IMR-90 (cell line): Measurements from ENCODE around the gene SPNS1. TPM values are rescaled to one million over a fixed set of nuclear protein-coding genes. Genes with fewer than 3 reads are reported as not detected.

Experiments
- ATAC-seq: fragments of 200-7000 bp; cut with Tn5 transposase; 2 replicates; pipeline ENCODE4 v1.9.1; 2020; ENCODE audit warnings: low read depth, mild to moderate bottlenecking, moderate library complexity
- BruUV-seq: library from RNA; stranded (reverse); fragments of 400-500 nt; replicated peaks from 2 replicates; lab custom pipeline; 2021; lab: Mats Ljungman, UMichigan
- CTCF ChIA-PET: fragments of 300-600 bp; formaldehyde crosslinking; extraction: SDS; loops from one replicate; lab custom pipeline; 2021; ENCODE audit warnings: antibody characterized with exemption; lab: Yijun Ruan, JAX
- POLR2A ChIA-PET: fragments of 300-600 bp; sonication (Branson Sonifier 250); formaldehyde crosslinking; loops from one replicate; lab custom pipeline; 2022; ENCODE audit warnings: antibody characterized with exemption; ENCODE audit not compliant: unreplicated experiment; lab: Charles Lee
- DNase-seq: peaks from one replicate; pipeline ENCODE4 v3.0.0; 2013
- H2AFZ ChIP-seq: replicated peaks from 2 replicates; pipeline ENCODE3; 2013; ENCODE audit warnings: low read length, mild to moderate bottlenecking; ENCODE audit not compliant: poor library complexity
- H2AK5ac ChIP-seq: 2 replicates; pipeline ENCODE4 v1.6.1; 2013; ENCODE audit warnings: low read depth, low read length, inconsistent platforms
- H2AK9ac ChIP-seq: replicated peaks from 2 replicates; pipeline ENCODE3; 2013; ENCODE audit warnings: mild to moderate bottlenecking, low read depth, low read length, moderate library complexity; ENCODE audit not compliant: poor library complexity
- H2BK120ac ChIP-seq: 2 replicates; pipeline ENCODE4 v1.6.1; 2013; ENCODE audit warnings: low read depth, low read length, inconsistent platforms
- H2BK15ac ChIP-seq: 3 replicates; pipeline ENCODE4 v1.6.1; 2013; ENCODE audit warnings: low read depth, low read length, inconsistent platforms
- H2BK20ac ChIP-seq: 2 replicates; pipeline ENCODE4 v1.6.1; 2013; ENCODE audit warnings: low read depth, mild to moderate bottlenecking, inconsistent platforms, low read length, moderate library complexity
- H2BK5ac ChIP-seq: 2 replicates; pipeline ENCODE4 v1.6.1; 2013; ENCODE audit warnings: mild to moderate bottlenecking, low read depth, low read length, inconsistent platforms; ENCODE audit not compliant: poor library complexity, severe bottlenecking
- H3K14ac ChIP-seq: replicated peaks from 2 replicates; pipeline ENCODE4 v1.6.1; 2013; ENCODE audit warnings: low read depth, low read length, inconsistent platforms
- H3K18ac ChIP-seq: 2 replicates; pipeline ENCODE4 v1.6.1; 2013; ENCODE audit warnings: low read depth, low read length, control low read depth
- H3K23ac ChIP-seq: 2 replicates; pipeline ENCODE4 v1.6.1; 2013; ENCODE audit warnings: low read depth, low read length, inconsistent platforms
- H3K27ac ChIP-seq: 2 replicates; pipeline ENCODE4 v1.5.1; 2013; ENCODE audit warnings: mild to moderate bottlenecking, control low read depth, low read length; ENCODE audit not compliant: insufficient read depth
- H3K27me3 ChIP-seq: 2 replicates; pipeline ENCODE4 v1.6.1; 2013; ENCODE audit warnings: low read length; ENCODE audit not compliant: control insufficient read depth, insufficient read depth
- H3K36me3 ChIP-seq: 2 replicates; pipeline ENCODE4 v1.6.1; 2013; ENCODE audit warnings: low read length, mixed read lengths; ENCODE audit not compliant: control insufficient read depth, insufficient read depth
- H3K4ac ChIP-seq: 2 replicates; pipeline ENCODE4 v1.6.1; 2013; ENCODE audit warnings: low read depth, low read length, inconsistent platforms
- H3K4me1 ChIP-seq: 2 replicates; pipeline ENCODE4 v1.6.1; 2013; ENCODE audit warnings: low read length, mixed read lengths; ENCODE audit not compliant: control insufficient read depth, insufficient read depth
- H3K4me2 ChIP-seq: 2 replicates; pipeline ENCODE4 v1.6.1; 2013; ENCODE audit warnings: low read depth, mild to moderate bottlenecking, control low read depth, low read length, moderate library complexity
- H3K4me3 ChIP-seq: 2 replicates; pipeline ENCODE4 v1.5.1; 2013; ENCODE audit warnings: low read depth, mild to moderate bottlenecking, control low read depth, low read length, moderate library complexity; ENCODE audit not compliant: insufficient read depth
- H3K56ac ChIP-seq: 2 replicates; pipeline ENCODE4 v1.6.1; 2013; ENCODE audit warnings: low read length, inconsistent platforms; ENCODE audit not compliant: insufficient read depth; ENCODE audit errors: extremely low read depth
- H3K79me1 ChIP-seq, 2 experiments: 2 replicates each; pipeline ENCODE4 v1.6.1; 2013; ENCODE audit warnings: low read length in 2 of 2, inconsistent platforms in 1 of 2, low read depth in 1 of 2
- H3K9ac ChIP-seq: 2 replicates; pipeline ENCODE4 v1.6.1; 2013; ENCODE audit warnings: low read depth, low read length, control low read depth
- H3K9me1 ChIP-seq: 2 replicates; pipeline ENCODE4 v1.6.1; 2013; ENCODE audit warnings: low read length, inconsistent platforms; ENCODE audit not compliant: insufficient read depth
- H3K9me3 ChIP-seq: 2 replicates; pipeline ENCODE4 v1.6.1; 2013; ENCODE audit warnings: low read length; ENCODE audit not compliant: control insufficient read depth, insufficient read depth
- H4K20me1 ChIP-seq: 2 replicates; pipeline ENCODE4 v1.6.1; 2013; ENCODE audit warnings: low read length, inconsistent platforms; ENCODE audit not compliant: insufficient read depth
- H4K5ac ChIP-seq: 2 replicates; pipeline ENCODE4 v1.6.1; 2013; ENCODE audit warnings: mild to moderate bottlenecking, low read depth, low read length, control low read depth
- H4K8ac ChIP-seq, 2 experiments: 2 replicates each; pipeline ENCODE4 v1.6.1; 2013; ENCODE audit warnings: low read depth in 2 of 2, low read length in 2 of 2, control low read depth in 1 of 2, inconsistent platforms in 1 of 2
- H4K91ac ChIP-seq: 2 replicates; pipeline ENCODE4 v1.6.1; 2013; ENCODE audit warnings: low read depth, low read length, inconsistent platforms; ENCODE audit not compliant: insufficient read depth
- BHLHE40 ChIP-seq: fragments of 150-350 bp; IDR thresholded peaks from 2 replicates; pipeline ENCODE4 v1.6.1; 2016; ENCODE audit warnings: mild to moderate bottlenecking, low read depth, low read length
- CEBPB ChIP-seq: IDR thresholded peaks from 2 replicates; pipeline ENCODE4 v1.6.1; 2012; ENCODE audit warnings: low read depth, low read length, improper control_type of control experiment
- CHD1 ChIP-seq: IDR thresholded peaks from 2 replicates; pipeline ENCODE4 v1.6.1; 2012; ENCODE audit warnings: low read depth, low read length, improper control_type of control experiment
- FOS ChIP-seq: fragments of 150-350 bp; IDR thresholded peaks from 2 replicates; pipeline ENCODE4 v1.6.1; 2016; ENCODE audit warnings: low read depth, low read length
- MAFK ChIP-seq: IDR thresholded peaks from 2 replicates; pipeline ENCODE4 v1.6.1; 2012; ENCODE audit warnings: low read depth, low read length, improper control_type of control experiment
- MAZ ChIP-seq: IDR thresholded peaks from 2 replicates; pipeline ENCODE4 v1.6.1; 2012; ENCODE audit warnings: low read depth, mild to moderate bottlenecking, low read length, improper control_type of control experiment, moderate library complexity, borderline replicate concordance
- MXI1 ChIP-seq: IDR thresholded peaks from 2 replicates; pipeline ENCODE4 v1.6.1; 2012; ENCODE audit warnings: low read depth, mild to moderate bottlenecking, low read length, moderate library complexity, borderline replicate concordance
- NFE2L2 ChIP-seq: fragments of 150-350 bp; IDR thresholded peaks from 2 replicates; pipeline ENCODE4 v1.6.1; 2016; ENCODE audit warnings: low read depth, mild to moderate bottlenecking, low read length
- POLR2A ChIP-seq: IDR thresholded peaks from 2 replicates; pipeline ENCODE4 v1.6.1; 2012; ENCODE audit warnings: mild to moderate bottlenecking, low read depth, low read length
- RAD21 ChIP-seq: IDR thresholded peaks from 2 replicates; pipeline ENCODE4 v1.6.1; 2012; ENCODE audit warnings: low read length, improper control_type of control experiment
- RFX5 ChIP-seq: IDR thresholded peaks from 2 replicates; pipeline ENCODE4 v1.8.0; 2012; ENCODE audit warnings: low read depth, mild to moderate bottlenecking, low read length, moderate library complexity
- SMC3 ChIP-seq: fragments of 150-350 bp; IDR thresholded peaks from 2 replicates; pipeline ENCODE4 v1.6.1; 2016; ENCODE audit warnings: low read depth, mild to moderate bottlenecking, antibody characterized with exemption, low read length, moderate library complexity
- WGBS, 2 experiments: methylation state at CpG; one replicate each; pipeline versions ENCODE4 v1.1.5 to v1.1.7; 2013; ENCODE audit warnings: missing lambda C conversion rate in 2 of 2; ENCODE audit not compliant: insufficient read length in 1 of 2; ENCODE audit errors: extremely low coverage in 2 of 2; 5-methylcytosine and 5-hydroxymethylcytosine counted together
- dilution Hi-C: fragments of 300-500 bp; cut with HindIII; formaldehyde crosslinking; loops from one replicate; pipeline ENCODE4 v1.14.3; 2018; ENCODE audit warnings: low sequenced_read_pairs; ENCODE audit not compliant: unreplicated experiment
- in situ Hi-C: fragments of 300-500 bp; cut with MboI; formaldehyde crosslinking; loops from 3 replicates; pipeline ENCODE4 v1.14.3; 2019; ENCODE audit warnings: low sequenced_read_pairs, inconsistent platforms, mixed read lengths
- intact Hi-C: fragments of 100-400 bp; cut with micrococcal nuclease; formaldehyde crosslinking; loops from 2 replicates; pipeline ENCODE4 v1.10.0; 2022
- polyA plus RNA-seq, 3 experiments: library from polyadenylated mRNA; depleted of rRNA; stranded (reverse); fragments of >200 nt; gene quantifications; 2 replicates each; pipeline ENCODE4 v1.2.3, GENCODE V29; 2012; ENCODE audit warnings: low replicate concordance in 1 of 3
- total RNA-seq: library from RNA; depleted of rRNA; stranded (reverse); fragments of >200 nt; gene quantifications from 2 replicates; pipeline ENCODE4 v1.2.3, GENCODE V29; 2012
- TF ChIP-seq, protein P1 (sequence below): conservative IDR thresholded peaks from 2 replicates; pipeline ENCODE4 v1.5.1; 2012; ENCODE audit warnings: mild to moderate bottlenecking, low read depth, low read length, improper control_type of control experiment
- TF ChIP-seq, protein P2 (sequence below): fragments of 150-350 bp; IDR thresholded peaks from 2 replicates; pipeline ENCODE4 v1.6.1; 2017; ENCODE audit warnings: mild to moderate bottlenecking, antibody characterized with exemption, low read length, low read depth
- TF ChIP-seq, protein P3 (sequence below): fragments of 150-350 bp; IDR thresholded peaks from 2 replicates; pipeline ENCODE4 v1.6.1; 2016; ENCODE audit warnings: low read depth, mild to moderate bottlenecking, low read length, moderate library complexity, borderline replicate concordance

Gene SPNS1
- total and polyA plus RNA-seq, 2 of the 4 experiments (the other 2 are of a cell fraction) = 4.7 to 37.3 TPM

DNA sequence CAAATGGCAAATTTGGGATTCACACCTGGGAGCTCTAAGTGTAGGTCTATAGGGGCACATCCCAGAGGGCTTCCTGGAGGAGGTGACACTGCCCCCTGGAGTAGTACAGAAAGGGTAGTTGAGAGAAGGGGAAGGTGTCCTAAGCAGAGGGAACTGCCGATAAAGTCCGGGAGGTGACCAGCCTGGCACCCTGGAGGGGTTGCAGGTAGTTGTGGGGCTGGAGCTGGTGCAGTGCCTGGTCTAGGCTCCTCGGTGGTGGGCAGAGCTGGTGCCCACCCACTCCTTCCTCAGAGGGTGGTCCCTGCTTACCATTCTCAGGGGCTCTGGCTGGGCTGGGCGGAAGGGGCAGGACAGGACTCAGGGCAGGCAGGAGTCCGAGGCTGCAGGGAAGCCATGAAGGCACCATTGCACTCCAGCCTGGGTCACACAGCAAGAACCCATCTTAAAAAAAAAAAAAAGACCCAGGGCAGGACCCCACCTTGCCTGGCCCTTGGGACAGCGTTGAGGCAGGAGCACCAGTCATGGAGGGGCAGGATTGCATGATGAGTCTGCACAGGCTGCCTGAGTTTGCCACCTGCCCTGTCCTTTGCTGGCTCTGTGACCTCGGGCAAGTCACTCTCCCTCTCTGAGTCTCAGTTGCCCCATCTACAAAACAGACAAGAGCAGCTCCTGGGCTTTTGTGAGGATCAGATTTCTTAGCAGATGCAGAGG is 54.0 kb downstream of the SPNS1 start:
- no peak overlapping the region for H4K5ac ChIP-seq
- BruUV-seq = no TSS peak
- WGBS, 2 experiments = no CpG with 5 or more reads among the region's 7 CpGs
- H3K36me3 ChIP-seq = no peaks in the 10 kb centered on the region
- peak overlapping the region; percentile 2 for H2BK5ac ChIP-seq
- peak overlapping the region; percentile 82 for H2AK5ac ChIP-seq
- H3K9me3 ChIP-seq = no peaks in the 10 kb centered on the region
- H3K14ac ChIP-seq = no peak overlapping the region
- H3K23ac ChIP-seq = no peak overlapping the region; the same call in 1 of the 2 replicates
- H3K9ac ChIP-seq = no peak overlapping the region
- peak overlapping the region; percentile 57 for H3K4me2 ChIP-seq
- H4K20me1 ChIP-seq = no peaks in the 10 kb centered on the region
- DNase-seq (no peak), ATAC-seq (no peak)
- peaks cover 10% of the 10 kb centered on the region for H3K4me1 ChIP-seq
- H3K4ac ChIP-seq = peak overlapping the region; percentile 48
- POLR2A ChIA-PET = no interaction called here
- no peak overlapping the region for H3K56ac ChIP-seq
- in situ Hi-C loops = no loop called here
- CTCF ChIA-PET = no interaction called here
- H3K9me1 ChIP-seq = peaks cover 3% of the 10 kb centered on the region; the same call in 1 of the 2 replicates
- peak overlapping the region; percentile 34 for H3K27ac ChIP-seq
- intact Hi-C loops = loop anchor here (10.0 kb wide), 1 partner anchor 56 kb away; no protein-coding TSS in a partner anchor
- H4K8ac ChIP-seq = peak overlapping the region in 1 of 2 experiments; percentile 71; a peak in 2 of 4 replicates
- no peaks in the 10 kb centered on the region; the same call in 1 of the 2 replicates for H3K27me3 ChIP-seq
- H3K4me3 ChIP-seq = no peak overlapping the region
- H2BK20ac ChIP-seq = peak overlapping the region; percentile 4; the same call in 1 of the 2 replicates
- peak overlapping the region; percentile 83 for H2AK9ac ChIP-seq
- dilution Hi-C loops = no loop called here
- no peak overlapping the region; the same call in 1 of the 2 replicates for H3K18ac ChIP-seq
- H2BK120ac ChIP-seq = peak overlapping the region; percentile 69
- peak overlapping the region; percentile 74; the same call in 1 of the 3 replicates for H2BK15ac ChIP-seq
- H4K91ac ChIP-seq = no peak overlapping the region; the same call in 1 of the 2 replicates
- no peaks in the 10 kb centered on the region for H3K79me1 ChIP-seq
- peak overlapping the region; percentile 92 for H2AFZ ChIP-seq
- TF ChIP-seq BHLHE40 (no peak), NFE2L2 (no peak), MAZ (no peak), SMC3 (no peak), RAD21 (no peak), MAFK (no peak), CEBPB (no peak), MXI1 (no peak), POLR2A (no peak), RFX5 (no peak), FOS (no peak), CHD1 (no peak)
- TF ChIP-seq, protein P1, sequence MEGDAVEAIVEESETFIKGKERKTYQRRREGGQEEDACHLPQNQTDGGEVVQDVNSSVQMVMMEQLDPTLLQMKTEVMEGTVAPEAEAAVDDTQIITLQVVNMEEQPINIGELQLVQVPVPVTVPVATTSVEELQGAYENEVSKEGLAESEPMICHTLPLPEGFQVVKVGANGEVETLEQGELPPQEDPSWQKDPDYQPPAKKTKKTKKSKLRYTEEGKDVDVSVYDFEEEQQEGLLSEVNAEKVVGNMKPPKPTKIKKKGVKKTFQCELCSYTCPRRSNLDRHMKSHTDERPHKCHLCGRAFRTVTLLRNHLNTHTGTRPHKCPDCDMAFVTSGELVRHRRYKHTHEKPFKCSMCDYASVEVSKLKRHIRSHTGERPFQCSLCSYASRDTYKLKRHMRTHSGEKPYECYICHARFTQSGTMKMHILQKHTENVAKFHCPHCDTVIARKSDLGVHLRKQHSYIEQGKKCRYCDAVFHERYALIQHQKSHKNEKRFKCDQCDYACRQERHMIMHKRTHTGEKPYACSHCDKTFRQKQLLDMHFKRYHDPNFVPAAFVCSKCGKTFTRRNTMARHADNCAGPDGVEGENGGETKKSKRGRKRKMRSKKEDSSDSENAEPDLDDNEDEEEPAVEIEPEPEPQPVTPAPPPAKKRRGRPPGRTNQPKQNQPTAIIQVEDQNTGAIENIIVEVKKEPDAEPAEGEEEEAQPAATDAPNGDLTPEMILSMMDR = no peak
- TF ChIP-seq, protein P2, sequence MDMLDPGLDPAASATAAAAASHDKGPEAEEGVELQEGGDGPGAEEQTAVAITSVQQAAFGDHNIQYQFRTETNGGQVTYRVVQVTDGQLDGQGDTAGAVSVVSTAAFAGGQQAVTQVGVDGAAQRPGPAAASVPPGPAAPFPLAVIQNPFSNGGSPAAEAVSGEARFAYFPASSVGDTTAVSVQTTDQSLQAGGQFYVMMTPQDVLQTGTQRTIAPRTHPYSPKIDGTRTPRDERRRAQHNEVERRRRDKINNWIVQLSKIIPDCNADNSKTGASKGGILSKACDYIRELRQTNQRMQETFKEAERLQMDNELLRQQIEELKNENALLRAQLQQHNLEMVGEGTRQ = no peak
- TF ChIP-seq, protein P3, sequence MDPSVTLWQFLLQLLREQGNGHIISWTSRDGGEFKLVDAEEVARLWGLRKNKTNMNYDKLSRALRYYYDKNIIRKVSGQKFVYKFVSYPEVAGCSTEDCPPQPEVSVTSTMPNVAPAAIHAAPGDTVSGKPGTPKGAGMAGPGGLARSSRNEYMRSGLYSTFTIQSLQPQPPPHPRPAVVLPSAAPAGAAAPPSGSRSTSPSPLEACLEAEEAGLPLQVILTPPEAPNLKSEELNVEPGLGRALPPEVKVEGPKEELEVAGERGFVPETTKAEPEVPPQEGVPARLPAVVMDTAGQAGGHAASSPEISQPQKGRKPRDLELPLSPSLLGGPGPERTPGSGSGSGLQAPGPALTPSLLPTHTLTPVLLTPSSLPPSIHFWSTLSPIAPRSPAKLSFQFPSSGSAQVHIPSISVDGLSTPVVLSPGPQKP = no peak
